NCI-H2196 (cell line): Measurements from ENCODE around the gene SLC35E2B.
"Not testable (repeated sequence)": the region's sequence is repeated elsewhere in the genome, so short reads cannot be mapped to it uniquely, and the experiment has no call there.

Experiments used
- DNase-seq: peaks from one replicate; lab custom pipeline; 2025; ENCODE audit not compliant: unreplicated experiment; lab: John Stamatoyannopoulos, UW

The SLC35E2B gene

DNA sequence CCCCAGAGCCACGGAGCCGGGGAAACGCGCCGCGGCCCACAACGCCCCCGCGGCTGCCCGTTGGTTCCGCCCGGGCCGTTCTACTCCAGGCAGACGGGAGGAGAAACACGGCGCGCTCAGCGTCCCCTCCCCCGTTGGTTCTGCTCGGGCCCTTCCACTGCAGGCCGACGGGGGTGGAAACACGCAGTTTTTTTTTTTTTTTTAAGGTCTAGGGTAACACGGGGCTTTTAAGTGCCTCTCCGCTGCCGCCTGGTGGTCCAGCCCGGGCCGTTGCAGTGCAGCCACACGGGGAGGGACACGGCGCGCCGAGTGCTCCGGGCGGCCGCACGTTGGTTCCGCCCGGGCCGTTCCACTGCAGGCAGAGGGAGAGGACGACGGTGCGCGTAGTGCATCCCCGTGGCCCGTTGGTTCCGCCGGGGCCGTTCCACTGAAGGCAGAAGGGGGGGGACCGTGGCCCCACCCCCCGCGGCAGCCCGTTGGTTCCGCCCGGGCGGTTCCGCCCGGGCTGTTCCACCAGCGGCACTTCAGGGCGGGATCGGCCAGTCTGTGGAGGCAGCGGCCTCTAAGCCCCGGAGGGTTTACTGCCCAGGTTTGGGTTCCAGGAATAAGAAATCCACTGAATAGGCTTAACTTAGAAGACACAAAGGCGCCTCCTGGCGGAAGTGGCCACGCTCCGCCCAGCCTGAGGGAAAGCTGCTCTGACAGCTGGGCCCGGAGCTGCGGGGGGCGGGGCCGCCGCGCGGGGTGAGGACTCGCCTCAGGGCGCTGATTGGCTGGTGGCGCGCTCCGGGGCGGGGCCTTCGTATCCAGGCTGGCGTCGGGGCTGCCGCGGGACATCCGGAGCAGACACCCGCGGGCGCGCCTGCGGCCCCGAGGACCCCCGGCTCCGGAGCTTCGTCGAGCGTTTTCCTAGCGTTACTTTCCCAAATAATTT, at the start of gene SLC35E2B:
TSS of gene SLC35E2B (minus strand) at position 82 of the 934 bp plus-strand sequence. CDS start 16,096 bp downstream, outside the sequence.
- peak; percentile 84 for DNase-seq

DNA sequence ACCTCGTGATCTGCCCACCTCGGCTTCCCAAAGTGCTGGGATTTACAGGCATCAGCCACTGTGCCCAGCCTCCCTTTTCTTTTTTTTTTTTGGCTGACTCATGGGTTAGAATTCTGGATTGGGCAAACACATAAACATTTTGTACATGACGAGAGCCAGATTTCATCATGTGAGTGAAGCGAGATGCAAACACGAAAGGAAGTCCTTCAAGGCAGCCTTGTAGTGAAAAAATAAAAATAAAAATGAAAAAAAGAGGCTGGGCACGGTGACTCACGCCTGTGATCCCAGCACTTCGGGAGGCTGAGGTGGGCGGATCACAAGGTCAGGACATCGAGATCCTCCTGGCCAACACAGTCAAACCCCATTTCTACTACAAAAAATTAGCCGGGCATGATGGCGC, 48.4 kb upstream of the SLC35E2B start:
- DNase-seq: not testable (repeated sequence)

DNA sequence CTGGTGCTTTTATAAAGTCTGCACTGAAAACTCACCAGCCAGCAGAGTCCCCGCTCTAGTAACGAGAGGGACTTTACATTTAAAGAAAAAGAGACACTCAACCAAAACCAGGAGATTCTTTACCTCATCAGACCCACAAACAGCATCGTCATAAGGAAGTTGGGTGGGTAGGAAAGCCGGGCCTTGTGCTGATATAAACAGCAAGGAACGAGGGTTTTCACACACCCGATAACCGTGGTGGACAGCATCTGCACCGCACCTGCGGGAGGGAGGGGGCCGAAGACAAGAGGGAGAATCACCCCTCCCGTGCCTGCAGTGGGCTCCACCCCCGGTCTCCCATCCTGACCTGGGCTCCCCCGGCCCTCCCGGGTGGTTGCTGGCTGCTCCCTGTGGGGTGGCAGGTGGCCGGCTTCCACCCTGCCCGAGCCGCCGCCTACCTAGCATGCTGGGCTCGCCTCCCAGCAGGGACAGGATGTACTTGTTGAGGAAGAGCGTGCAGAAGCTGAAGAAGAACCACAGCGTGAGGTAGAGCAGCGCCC, 46.3 kb upstream of the SLC35E2B start:
- DNase-seq: not testable (repeated sequence)

DNA sequence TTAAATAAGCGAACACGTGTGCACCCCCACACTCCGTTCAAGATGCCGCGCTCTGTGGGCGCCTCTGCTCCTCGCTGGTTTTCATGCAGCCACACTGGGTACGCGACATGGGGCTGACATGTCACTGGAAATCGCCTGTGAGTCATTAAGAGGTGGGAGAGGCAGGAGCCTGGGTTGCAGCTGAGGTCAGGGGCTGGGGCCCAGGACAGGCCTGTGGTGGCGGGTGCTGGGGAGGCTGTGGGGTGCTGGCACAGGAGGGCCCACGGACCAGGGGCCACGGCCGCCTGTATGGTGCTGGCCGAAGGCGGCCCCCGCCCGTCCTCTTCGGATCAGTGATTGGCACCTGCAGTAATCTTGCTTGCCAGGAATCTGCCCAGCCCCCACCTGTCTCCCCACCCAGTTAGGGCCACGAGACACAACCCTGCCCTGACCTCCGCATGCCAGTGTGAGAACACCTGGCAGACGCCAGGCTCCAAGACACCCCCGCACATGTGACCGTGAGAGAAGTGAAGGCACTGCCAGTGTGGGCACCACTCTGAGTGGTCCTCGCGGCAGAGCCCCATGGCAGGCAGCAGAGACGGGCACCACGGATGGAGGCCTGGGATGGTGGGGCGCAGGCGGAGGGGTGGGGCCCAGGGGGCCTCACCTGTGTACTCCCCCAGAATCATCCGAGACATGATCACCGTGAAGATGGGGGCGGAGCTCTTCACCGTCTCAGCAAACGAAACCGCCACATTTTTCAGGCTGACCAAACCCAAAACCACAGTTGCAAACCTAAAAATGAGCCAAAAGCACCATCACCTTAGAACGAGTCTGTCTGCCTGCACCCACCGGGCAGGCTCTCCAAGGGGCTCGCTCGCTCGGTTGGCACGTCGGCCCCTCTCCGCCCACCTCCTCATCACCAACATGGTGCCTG, 45.3 kb upstream of the SLC35E2B start:
- DNase-seq: not testable (repeated sequence)

DNA sequence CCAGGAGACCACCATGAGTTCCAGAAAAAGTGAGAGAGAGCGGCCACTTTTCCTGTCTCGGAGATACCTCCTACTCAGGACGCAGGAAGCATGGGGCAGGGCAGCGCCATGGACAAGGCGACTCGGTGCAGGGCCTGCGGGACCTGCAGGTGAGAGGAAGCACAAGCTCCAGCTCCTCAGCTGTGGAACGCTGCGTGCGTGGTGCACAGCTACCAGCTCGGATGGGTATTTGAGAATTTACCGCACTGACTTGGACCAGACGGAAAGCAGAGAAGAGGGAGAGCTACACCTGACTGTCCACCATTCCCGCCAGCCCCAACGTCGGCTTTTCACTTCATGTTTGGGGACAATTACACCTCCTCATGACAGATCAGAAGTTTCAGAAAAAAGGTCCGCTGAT, 39.8 kb upstream of the SLC35E2B start:
- DNase-seq: no peak

DNA sequence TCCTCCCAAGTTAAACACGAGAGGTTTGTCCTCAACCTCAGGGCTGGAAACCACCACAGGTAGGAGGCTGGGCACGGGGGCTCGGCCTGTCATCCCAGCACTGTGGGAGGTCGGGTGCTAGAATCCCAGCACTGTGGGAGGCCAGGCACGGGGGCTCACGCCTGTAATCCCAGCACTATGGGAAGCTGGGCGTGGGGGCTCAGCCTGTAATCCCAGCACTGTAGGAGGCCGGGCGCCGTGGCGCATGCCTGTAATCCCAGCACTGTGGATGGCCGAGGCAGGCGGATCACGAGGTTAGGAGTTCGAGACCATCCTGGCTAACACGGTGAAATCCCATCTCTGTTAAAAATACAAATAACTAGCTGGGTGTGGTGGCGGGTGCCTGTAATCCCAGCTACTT, 38.3 kb upstream of the SLC35E2B start:
- no peak for DNase-seq

DNA sequence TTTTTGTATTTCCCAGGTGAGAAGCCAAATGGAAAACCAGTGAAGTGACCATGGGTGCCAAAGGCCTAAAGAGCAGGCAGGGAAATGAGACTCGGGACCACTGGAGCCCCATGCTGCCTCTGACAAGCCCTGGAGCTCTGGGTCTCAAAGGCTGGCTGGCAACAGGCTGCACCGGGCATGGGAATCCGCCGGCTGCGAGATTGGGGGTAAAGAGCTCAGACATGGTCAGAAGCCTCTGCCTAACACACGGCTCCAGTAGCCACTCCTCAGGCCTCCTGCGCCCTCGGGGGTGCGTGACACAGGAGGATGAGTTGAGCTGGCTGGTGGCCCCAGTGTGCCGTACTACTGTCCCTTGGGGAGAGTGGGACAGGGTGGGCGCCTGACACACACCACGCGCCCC, 37.6 kb upstream of the SLC35E2B start:
- DNase-seq: not testable (repeated sequence)

DNA sequence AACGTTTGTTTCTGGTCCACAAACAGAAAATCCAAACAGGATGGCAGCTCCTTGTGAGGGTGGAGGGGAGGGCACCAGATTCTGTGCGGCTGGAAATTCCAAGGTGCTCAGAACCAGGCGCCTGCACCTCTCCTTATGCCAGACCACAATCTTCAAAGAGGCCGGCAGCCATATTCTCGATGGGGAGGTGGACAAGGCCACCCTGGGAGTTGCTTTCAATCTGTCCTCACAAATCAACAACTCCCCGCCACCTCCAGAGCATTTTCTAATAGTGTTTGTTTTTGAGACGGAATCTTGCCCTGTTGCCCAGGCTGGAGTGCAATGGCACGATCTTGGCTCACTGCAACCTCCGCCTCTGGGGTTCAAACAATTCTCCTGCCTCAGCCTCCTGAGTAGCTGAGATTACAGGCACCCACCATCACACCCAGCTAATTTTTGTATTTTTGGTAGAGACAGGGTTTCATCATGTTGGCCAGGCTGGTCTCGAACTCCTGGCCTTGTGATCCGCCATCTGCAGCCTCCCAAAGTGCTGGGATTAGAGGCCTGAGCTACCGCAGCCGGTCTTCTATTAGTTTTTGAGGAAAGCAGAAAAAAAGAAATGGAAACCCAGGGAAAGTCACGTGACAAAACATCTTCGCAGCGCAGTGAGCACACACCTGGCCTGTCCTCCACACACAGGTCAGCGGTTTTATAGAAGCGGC, 36.7 kb upstream of the SLC35E2B start:
- not testable (repeated sequence) for DNase-seq

DNA sequence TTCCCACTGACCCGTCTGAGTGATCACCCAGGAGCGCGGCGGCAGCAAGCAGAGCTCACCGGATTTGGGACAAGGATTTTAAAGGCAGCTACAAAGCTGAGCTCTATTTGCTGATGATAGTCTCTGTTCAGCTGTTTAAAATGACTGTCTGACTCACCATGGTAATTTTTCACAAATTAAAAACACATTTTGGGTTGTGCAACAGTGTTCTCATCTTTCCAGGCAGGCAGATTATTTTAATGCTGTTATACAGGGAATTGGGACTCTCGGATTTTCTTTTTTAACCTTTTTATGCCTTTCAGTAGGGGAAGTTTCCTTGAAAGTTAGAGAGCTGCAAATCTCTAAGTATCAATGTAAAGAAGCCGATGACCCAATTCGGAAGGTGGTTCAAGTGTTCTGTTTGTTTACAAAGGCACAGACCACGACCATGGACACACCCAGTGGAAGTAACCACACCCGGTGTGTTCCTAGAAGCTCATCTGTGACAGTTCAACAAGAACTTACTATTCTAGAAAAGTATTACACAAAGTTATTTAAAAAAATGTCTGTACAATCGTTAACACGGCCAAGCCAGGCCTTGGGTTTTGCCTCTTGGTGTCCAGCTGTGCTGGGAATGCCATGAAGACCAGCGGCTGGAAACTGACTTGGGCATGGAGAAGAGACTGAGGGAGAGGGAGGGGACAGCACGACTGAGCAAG, 35.9 kb upstream of the SLC35E2B start:
- DNase-seq: not testable (repeated sequence)

DNA sequence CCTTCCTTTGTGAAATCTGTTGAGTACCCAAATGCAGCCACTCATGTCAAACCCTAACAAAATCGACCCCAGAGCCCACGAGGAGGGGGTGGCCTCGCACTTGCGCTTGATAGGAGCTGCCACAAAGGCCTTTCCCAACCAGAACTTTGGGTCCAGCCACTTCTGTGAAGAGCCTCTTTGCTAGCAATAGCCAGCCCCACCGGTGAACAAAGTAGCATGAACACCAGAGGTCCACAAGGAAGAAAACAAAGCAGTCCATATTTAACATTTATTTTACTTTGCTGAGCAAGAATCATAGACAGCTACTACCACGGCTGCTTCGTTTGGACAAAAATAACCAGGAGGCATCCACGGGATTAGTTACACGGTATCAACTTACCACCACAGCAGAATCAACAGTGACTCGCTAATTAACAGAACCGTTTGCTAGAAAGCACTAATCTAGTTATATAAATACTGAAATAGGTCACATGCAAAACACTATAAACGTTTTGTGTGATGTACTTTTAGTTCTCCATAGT, 34.6 kb upstream of the SLC35E2B start:
- not testable (repeated sequence) for DNase-seq

DNA sequence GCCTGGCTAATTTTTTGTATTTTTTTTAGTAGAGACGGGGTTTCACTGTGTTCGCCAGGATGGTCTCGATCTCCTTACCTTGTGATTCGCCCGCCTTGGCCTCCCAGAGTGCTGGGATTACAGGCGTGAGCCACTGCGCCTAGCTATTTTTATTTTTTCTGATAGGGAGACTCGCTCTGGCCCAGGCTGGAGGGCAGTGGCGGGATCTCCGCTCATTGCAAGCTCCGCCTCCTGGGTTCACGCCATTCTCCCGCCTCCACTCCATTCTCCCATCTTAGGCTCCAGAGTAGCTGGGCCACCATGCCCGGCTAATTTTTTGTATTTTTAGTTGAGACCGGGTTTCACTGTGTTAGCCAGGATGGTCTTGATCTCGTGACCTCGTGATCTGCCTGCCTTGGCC, 33.5 kb upstream of the SLC35E2B start:
- DNase-seq: not testable (repeated sequence)

DNA sequence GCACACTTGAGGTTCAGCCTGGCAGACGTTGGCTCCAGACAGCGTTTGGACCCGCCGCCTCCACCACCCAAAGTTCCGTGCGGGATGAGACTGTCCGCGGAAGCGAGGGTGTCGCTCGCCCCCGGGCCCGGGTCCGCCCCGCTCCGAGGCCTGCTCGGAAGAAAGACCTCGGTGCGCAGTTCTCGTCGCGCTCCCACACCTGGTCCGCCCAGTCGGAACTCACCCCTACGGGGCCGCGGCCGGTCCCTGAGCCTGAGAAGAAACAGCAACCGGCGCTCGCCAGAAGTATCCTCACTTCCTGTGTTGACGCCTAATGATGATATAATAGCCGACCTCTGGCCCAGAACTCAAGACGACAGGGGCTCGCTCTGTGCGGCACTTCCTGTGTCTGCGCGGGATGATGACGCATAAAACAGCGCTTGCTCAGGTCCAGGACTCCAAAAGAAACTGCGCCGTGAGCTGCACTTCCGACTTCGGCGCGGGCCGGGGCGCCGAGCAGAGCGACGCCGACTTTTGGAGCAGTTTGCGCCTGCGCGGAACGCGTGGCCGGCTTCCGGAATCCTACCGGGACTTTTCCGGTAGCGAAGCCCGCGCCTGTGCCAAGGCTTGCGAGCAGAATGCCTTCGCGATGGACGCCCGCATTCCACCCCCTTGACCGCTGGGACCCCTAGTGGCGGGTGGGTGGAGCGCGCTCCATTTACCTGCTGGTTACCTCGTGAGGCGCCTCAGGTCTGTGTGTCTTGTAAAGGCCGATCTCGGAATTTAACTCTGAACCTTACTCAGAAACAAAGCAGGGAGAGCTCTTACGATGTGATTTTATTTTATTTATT, 31.7 kb upstream of the SLC35E2B start, which contains the start of gene CDK11A:
TSS of gene CDK11A (minus strand) at position 323 of the 830 bp plus-strand sequence. CDS start 1,539 bp downstream, outside the sequence.
- DNase-seq: peak; percentile 92

DNA sequence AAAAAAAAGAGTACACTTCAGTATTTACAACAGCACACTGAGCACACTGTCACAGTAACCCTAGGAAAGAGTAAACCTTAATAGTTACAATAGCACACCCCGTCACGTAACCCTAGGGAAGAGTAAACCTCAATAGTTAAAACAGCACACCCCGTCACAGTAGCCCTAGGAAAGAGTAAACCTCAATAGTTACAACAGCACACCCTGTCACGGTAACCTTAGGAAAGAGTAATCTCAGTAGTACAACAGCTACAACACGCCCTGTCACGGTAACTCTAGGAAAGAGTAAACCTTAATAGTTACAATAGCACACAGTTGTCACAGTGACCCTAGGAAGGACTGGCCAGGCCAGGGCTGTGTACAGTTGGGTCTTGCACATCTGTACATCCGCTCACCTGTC, 28.6 kb upstream of the SLC35E2B start:
- no peak for DNase-seq

DNA sequence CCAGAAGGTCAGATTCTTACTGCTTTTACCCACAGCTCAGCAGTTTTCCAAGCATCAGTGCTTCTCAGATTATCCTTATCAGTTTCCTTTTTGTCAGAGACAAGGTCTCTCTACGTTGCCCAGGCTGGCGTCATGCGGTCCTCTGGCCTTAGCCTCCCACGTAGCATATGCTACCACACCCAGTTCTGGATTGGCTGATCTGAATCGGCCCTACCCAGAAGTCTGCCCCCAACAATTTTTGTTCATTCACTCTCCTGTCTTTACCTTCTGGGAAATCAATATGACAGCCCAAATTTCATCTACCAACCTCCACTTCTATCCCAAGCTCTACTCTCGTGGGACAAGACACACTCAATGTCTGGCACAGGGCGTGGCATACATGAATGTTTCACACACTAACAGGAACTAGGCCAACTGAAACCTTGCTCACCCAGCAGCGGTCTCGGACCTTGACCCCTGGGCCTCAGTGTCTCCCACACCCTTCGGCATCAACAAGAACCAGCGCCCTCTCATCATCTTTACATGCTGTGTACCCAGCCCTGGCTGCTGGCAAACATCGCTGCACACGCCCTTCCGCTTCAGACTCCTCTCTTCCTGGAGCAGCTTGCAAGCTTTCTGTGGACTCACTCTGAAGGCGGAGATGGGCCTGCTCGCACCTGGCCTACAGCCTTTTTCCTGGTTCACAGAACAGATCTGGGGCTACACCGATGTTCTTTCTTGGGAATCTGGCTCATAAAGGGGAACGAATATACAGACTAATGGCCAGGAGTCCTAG, 22.7 kb upstream of the SLC35E2B start:
- DNase-seq: not testable (repeated sequence)

DNA sequence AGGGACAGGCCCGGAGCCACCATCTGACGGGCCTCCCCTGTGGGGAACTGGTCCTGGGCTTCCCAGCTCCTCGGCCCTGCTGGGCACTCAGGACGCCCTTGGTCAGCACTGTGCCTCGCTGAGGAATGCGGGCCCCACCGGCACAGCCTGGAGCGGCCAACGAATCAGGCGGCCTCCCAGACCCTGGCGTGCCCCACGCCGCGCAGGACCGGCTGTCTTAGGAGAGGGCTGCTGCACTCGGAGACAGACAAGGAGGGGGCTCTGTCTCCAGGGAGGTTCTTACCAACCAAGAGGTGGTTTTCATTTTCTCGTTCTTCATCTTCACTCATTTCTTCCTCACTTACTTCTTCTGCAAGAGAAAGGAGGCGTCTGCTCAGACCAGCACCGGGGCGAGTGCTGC, 15.3 kb upstream of the SLC35E2B start:
- DNase-seq: not testable (repeated sequence)

DNA sequence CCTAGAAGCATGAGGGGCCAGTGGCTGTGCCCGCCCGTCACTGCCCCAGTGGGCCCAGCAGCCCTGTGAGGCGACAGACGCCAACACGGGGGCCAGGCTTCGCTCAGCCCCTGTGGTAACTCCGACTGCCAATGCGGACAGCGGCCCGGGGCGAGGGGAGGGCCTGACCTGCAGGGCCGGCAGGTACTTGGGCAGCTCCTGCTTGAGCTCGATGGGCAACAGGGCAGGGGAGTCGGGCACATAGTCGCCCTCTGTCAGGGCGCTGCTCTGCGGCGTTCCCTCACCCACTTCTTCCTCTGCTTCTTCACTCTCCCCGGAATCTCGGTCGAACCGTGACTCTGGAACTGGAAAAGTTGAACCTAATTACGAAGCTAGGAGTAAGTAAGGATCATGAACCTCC, 14.6 kb upstream of the SLC35E2B start:
- not testable (repeated sequence) for DNase-seq

DNA sequence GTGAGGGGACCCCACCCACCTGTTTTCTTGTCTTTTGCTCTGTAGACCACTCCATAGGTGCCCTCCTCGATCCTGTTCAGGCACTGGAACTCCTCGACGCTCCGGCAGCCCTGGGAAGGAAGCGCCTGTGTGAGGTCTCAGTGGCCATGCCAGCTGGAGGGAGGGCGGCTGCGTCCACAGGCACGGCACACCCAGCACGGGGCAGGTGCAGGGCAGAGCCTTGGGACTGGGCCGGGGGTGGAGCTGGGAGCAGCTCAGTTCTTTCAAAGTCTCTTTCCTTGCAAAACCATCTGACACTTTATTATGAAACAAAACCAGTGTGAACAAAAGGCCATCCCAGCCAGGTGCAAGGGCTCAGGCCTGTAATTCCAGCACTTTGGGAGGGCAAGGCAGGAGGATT, 13.0 kb upstream of the SLC35E2B start:
- not testable (repeated sequence) for DNase-seq
